H1 (cell line): ENCODE results near the gene SH3RF3. TPM values are rescaled to one million over a fixed set of nuclear protein-coding genes. Genes with fewer than 3 reads are reported as not detected.

Experiments used
- CHD1 ChIP-seq: IDR thresholded peaks from 2 replicates; pipeline ENCODE4 v1.6.1; 2012; ENCODE audit warnings: low read depth, low read length, improper control_type of control experiment
- CHD7 ChIP-seq: fragments of 300-600 bp; sonication (generic); IDR thresholded peaks from 2 replicates; pipeline ENCODE4 v1.7.1; 2012; ENCODE audit warnings: low read length, moderate library complexity, mild to moderate bottlenecking, inconsistent platforms; ENCODE audit not compliant: insufficient replicate concordance
- CREB1 ChIP-seq: IDR thresholded peaks from 2 replicates; pipeline ENCODE4 v1.6.1; 2012; ENCODE audit warnings: inconsistent platforms
- GTF2F1 ChIP-seq: IDR thresholded peaks from 2 replicates; pipeline ENCODE4 v1.6.1; 2012; ENCODE audit warnings: low read depth, low read length, improper control_type of control experiment, borderline replicate concordance
- KDM4A ChIP-seq: IDR thresholded peaks from one replicate; pipeline ENCODE4 v1.7.1; 2012; ENCODE audit warnings: low read depth, mild to moderate bottlenecking, moderate library complexity, low read length, inconsistent platforms; ENCODE audit not compliant: severe bottlenecking
- POLR2AphosphoS5 ChIP-seq: IDR thresholded peaks from 2 replicates; pipeline ENCODE4 v1.6.1; 2011; ENCODE audit warnings: low read depth, low read length
- RNF2 ChIP-seq: fragments of 200-900, 300-1000 bp; sonication (generic); IDR thresholded peaks from 2 replicates; pipeline ENCODE4 v1.7.1; 2016; ENCODE audit warnings: borderline replicate concordance, low read depth, mild to moderate bottlenecking, antibody characterized with exemption, low read length; ENCODE audit not compliant: poor library complexity, severe bottlenecking; ENCODE audit errors: missing control alignments
- RXRA ChIP-seq: IDR thresholded peaks from 2 replicates; pipeline ENCODE4 v1.6.1; 2011; ENCODE audit warnings: low read depth, mild to moderate bottlenecking, low read length, moderate library complexity; ENCODE audit not compliant: insufficient read depth
- SP2 ChIP-seq: IDR thresholded peaks from 2 replicates; pipeline ENCODE4 v1.6.1; 2012; ENCODE audit warnings: mild to moderate bottlenecking, low read length, inconsistent platforms
- SUZ12 ChIP-seq: fragments of 200-600 bp; sonication (generic); IDR thresholded peaks from 2 replicates; pipeline ENCODE4 v1.6.1; 2012; ENCODE audit warnings: mild to moderate bottlenecking, inconsistent platforms, low read length, moderate library complexity, mixed read lengths
- polyA plus RNA-seq, 7 experiments: library from polyadenylated mRNA; depleted of rRNA in 3 of 7; stranded (reverse) in 5 of 7; unstranded in 2 of 7; fragments of >200 nt in 5 of 7; fragments of 200-250 nt in 2 of 7; gene quantifications; 1 replicate in 5 of 7; 2 replicates in 1 of 7; 4 replicates in 1 of 7; pipeline versions ENCODE4 v1.2.1 to v1.2.3, GENCODE V29; 2011 to 2013; ENCODE audit warnings: missing spikeins in 2 of 7, mixed read lengths in 2 of 7
- total RNA-seq: library from RNA; stranded (reverse); fragmentation: NEBNext Ultra II Directional; extraction: Animal tissue kit (Norgen Biotek cat#: 25700); gene quantifications from 2 replicates; pipeline ENCODE4 v1.2.1, GENCODE V29; 2021

SH3RF3 gene
- total and polyA plus RNA-seq, 2 of the 8 experiments (the other 6 are each of a cell fraction or from before 2014, with no cell fraction given): 0.11 to 0.65 TPM

DNA sequence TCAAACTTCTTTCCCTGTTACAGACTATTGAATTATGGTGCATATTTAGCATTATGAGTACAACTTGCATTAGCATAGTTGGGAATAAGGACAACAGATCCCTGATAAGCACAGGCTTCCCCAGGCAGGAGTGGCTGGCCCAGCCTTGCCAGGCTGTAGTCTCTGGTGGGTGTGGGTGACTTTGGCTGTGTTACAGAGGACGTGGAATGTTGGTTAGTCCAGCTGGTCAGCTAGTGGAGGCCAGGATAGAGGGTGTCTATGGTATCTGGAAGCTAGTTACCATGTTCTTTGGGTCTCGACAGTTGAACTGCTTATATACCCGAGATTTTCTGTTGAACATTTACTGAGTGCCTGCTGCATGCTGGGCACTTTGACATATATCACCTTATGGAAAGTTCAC, 4.7 kb downstream of the SH3RF3 start (continued):
- TF ChIP-seq CHD7 (no peak), KDM4A (no peak), CHD1 (no peak), GTF2F1 (no peak), CREB1 (no peak), SP2 (no peak), RXRA (no peak), SUZ12 (no peak), RNF2 (no peak), POLR2AphosphoS5 (no peak)
